ENCODE results near the gene CT45A10.
"Not testable (repeated sequence)": the region's sequence is repeated elsewhere in the genome, so short reads cannot be mapped to it uniquely, and the experiment has no call there.

Gene CT45A10, protein sequence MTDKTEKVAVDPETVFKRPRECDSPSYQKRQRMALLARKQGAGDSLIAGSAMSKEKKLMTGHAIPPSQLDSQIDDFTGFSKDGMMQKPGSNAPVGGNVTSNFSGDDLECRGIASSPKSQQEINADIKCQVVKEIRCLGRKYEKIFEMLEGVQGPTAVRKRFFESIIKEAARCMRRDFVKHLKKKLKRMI

DNA sequence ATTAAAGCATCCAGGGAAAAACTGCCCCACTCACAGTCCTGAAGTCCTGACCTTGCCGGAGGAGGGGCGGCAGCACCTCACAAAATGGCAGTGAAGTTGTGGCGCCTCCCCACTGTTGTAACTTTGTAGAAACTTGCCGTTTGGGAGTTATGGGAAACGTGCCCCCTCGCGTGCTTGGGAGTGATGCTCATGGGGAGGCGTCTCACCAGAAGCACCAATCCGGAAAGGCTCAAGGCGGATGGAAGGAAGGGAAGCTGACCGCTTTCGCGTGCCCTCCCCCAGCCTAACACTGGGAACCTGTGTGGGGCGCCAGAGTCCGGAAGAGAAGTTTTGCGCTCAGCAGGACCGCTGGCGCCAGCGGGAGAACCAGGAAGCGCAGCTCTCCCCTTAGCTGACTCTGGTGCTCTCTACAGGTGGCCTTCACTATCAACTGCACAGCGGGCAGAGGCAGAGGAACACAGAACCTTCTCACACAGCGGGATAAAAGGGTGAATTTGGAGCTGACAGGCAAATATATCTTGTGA, at the start of gene CT45A10, which contains the start of gene SAGE1:
CT45A10 (minus strand) TSS at position 151 of the 524 bp plus-strand sequence. CDS start 8,100 bp downstream, outside the sequence.
SAGE1 (plus strand) TSS at position 423 of the 524 bp plus-strand sequence. CDS start 2,527 bp downstream, outside the sequence.
- DNase-seq (ENCODE audit: low read depth, low spot score) = no peak

DNA sequence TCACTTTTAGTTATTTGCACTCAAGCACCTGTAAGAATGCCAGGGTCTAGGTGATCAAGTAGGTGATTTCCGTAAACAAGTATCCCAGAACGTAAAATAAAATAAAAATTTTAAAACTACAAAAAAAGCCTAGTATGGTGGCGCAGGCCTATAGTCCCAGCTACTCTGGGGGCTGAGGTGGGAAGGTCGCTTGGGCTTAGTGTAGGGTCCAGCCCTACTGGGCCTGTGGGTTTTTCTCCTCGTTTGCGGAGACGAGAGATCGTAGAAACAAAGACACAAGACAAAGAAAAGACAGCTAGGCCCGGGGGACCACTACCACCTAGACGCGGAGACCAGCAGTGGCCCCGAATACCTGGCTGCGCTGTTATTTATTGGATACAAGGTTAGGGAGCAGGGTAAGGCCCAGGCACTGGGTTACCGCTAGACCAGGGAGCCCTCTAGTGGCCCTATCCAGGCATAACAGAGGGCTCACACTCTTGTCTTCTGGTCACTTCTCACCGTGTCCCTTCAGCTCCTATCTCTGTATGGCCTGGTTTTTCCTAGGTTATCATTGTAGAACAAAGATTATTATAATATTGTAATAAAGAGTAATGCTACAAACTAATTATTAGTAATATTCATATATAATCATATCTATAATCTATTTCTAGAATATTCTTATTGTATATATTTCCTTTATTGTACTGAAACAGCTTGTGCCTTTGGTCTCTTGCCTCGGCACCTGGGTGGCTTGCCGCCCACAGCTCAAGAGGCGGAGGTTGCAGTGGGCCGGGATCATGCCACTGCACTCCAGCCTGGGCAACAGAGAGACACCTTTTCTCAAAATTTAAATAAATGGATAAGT, 38.6 kb upstream of the CT45A10 start:
- no peak for DNase-seq (ENCODE audit: low read depth, low spot score)

DNA sequence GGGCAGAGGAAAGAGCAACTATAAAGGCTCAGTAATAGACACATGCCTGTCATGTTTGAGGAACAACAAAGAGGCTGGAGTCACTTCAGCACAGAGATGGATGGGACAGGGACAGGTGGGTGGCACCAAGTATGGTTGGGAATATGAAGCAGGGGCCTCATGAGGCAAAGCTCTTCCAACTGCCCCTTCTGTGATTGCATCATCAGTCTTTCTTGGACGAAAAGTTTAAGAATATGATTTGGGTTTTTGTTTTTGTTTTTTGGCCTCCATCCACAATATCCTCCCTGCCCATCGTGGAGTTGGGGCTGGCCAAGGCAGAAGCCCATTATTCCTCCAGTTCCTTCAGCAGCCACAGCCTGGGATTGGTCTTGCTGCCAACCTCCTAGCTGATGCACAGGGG, 34.7 kb upstream of the CT45A10 start:
- DNase-seq (ENCODE audit: low read depth, low spot score) = no peak

DNA sequence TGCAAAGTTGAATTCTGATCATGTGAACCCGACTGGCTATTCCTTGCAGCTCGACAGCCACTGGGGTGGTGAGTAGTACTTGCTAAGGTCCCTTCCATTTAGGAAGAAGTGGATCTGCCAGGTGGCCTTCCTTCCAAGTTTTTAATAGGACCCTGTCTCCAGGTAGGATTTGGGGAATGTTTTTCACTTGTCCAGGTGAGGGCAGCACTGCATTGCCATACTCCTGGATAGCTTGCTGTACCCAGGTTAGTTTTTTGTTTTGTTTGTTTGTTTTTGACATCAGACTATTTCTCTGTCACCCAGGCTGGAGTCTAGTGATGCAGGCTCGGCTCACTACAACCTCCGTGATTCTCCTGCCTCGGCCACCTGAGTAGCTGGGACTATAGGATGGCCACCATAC, 30.1 kb upstream of the CT45A10 start:
- DNase-seq (ENCODE audit: low read depth, low spot score) = no peak

DNA sequence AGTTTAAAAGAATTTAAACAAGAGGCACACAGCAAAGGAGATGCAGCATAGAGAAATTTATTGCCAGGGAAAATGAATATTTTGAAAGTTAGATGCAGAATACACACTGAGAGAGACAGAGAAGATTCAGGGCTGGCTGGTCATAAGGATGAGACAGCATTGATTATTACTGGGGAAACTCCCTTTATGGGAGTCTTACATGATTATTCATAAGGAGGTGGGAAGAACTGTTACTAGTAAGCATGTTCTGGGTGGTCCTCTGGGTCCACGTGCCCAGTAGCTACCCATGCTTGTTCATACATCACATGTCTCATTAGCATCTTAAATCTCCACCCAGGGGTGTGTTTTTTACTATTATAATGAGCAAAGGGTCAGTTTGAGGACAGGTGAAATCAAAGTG, 27.3 kb upstream of the CT45A10 start:
- not testable (repeated sequence) for DNase-seq (ENCODE audit: low read depth, low spot score)

DNA sequence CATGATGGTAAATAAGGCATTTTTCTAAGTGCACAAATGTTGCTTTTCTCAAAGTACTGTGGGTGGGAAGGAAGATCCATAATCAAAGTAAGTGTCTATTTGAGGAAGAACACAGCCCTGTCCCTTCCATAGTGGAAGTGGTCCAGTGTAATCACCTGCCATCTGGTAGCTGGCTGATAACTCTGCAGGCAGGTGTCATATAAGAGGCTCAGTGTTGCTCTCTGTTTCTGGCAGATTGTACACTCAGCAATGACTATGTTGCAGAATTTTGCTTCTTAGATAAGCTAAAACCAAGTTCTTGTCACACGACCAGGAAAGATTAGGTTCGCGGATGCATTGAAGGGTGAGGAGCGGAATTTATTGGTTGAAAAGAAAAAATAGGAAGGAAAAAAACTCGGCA, 21.2 kb upstream of the CT45A10 start:
- no peak for DNase-seq (ENCODE audit: low read depth, low spot score)

DNA sequence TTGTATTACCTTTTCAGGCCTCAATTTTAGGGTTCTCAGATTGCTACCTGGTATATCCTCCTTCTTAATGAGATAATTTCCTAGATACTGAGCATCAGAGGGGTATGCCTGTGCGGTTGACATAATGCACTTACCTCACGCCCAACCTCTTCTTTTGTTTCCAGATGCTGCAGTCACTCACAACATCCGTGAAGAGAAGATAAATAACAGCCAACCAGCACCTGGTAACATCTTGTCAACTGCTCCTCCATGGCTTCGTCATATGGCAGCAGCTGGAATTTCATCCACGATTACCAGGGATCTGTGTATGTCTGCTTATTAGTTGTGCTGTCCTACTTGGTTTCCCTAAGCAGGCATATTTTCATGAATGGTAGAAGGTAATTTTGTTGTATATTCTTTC, 17.0 kb upstream of the CT45A10 start:
- no peak for DNase-seq (ENCODE audit: low read depth, low spot score)

DNA sequence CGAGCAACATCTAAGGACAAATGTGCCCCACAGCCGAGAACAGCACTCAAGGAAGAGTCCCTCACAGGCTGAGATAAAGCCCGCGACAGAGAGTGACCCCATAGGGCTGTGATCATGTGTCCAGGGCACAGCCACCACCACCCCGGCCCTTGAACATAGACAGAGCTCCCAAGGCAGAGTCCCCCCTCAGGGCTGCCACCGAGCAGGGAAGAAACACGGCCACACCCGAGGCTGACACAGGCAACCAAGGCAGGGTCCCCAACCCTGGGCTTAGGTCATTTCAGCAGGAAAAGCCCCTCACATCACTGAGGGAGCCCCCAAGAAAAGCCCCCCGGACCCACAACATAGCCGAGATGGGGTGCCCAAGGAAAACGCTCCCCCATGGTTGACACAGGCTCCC, 463 bp downstream of the CT45A10 start:
- no peak for DNase-seq (ENCODE audit: low read depth, low spot score)

DNA sequence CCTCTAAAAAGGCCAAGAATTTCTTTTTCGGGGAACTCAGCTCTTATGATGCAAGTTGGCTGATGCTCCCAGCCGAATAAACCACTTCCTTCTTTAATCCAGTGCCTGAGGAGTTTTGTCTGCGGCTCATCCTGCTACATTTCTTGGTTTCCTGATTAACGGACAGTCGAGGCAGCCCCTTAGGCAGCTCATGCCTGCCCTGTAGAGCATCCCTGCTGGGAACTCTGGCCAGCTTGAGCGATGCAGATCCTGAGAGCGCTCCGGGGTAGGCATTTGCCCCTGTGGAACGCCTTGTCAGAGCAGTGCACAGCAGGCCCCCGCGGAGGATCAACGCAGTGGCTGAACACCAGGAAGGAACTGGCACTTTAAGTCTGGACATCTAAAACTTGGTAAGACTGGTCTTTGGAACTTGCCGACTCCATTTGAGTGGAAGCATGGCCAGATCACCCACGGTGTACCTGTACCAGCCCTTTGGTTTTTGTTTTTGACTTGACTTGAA, 3.1 kb downstream of the CT45A10 start:
- no peak for DNase-seq (ENCODE audit: low read depth, low spot score)

DNA sequence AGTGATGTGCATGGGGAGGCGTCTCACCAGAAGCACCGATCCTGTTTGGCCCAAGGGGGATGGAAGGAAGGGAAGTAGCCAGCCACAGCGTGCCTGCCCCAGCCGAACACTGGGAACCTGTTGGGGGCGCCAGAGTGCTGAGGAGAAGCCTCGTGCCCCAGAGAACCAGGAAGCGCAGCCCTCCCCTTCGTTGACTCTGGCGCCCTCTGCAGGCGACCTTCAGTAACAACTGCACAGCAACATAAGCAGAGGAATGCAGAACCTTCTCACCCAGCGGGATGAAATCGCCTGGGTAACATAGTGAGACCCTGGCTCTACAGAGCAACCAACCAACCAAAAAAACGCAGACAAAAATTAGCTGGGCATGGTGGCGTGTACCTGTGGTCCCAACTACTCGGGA, 4.3 kb downstream of the CT45A10 start:
- DNase-seq (ENCODE audit: low read depth, low spot score) = not testable (repeated sequence)

DNA sequence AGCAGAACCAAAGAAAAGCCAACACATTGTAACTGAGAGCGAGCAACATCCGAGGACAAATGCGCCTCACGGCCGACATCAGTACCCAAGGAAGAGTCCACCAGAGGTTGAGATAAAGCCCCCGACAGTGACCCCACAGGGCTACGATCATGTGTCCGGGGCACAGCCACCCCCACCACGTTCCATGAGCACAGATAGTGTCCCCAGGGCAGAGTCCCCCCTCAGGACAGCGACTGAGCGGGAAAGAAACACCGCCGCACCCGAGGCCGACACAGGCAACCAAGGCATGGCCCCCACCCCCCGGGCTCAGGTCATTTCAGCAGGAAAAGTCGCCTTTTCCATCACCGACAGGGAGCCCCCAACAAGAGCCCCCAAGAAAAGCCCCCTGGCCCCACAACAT, 5.0 kb downstream of the CT45A10 start:
- DNase-seq (ENCODE audit: low read depth, low spot score) = not testable (repeated sequence)

DNA sequence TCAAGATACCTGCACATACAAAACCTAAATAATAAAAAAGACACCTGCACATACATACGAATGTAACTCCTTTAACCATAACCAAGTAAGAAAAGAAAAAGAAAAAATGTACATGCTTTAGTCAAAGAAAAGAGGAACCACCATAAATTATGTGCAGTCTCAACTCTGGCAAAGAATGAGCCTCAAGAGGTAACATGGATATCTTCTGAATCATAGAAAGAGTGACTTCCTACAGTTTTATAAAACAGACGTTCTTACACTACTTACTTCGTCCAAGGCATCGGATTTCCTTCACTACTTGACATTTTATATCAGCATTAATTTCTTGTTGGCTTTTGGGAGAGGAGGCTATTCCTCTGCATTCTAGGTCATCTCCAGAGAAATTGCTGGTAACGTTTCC, 10.5 kb downstream of the CT45A10 start:
- not testable (repeated sequence) for DNase-seq (ENCODE audit: low read depth, low spot score)

DNA sequence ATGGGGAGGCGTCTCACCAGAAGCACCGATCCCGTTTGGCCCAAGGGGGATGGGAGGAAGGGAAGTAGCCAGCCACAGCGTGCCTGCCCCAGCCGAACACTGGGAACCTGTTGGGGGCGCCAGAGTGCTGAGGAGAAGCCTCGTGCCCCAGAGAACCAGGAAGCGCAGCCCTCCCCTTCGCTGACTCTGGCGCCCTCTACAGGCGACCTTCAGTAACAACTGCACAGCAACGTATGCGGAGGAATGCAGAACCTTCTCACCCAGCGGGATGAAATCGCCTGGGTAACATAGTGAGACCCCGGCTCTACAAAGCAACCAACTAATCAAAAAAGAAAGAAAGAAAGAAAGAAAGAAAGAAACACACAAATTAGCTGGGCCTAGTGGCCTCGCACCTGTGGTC, 21.5 kb downstream of the CT45A10 start, which contains the start of gene CT45A9:
CT45A9 (minus strand) TSS at position 101 of the 400 bp plus-strand sequence. CDS start 3,751 bp downstream, outside the sequence.
- DNase-seq (ENCODE audit: low read depth, low spot score) = not testable (repeated sequence)

DNA sequence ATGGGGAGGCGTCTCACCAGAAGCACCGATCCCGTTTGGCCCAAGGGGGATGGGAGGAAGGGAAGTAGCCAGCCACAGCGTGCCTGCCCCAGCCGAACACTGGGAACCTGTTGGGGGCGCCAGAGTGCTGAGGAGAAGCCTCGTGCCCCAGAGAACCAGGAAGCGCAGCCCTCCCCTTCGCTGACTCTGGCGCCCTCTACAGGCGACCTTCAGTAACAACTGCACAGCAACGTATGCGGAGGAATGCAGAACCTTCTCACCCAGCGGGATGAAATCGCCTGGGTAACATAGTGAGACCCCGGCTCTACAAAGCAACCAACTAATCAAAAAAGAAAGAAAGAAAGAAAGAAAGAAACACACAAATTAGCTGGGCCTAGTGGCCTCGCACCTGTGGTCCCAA, 38.8 kb downstream of the CT45A10 start, which contains the start of gene CT45A8:
CT45A8 (minus strand) TSS at position 101 of the 400 bp plus-strand sequence. CDS start 3,755 bp downstream, outside the sequence.
- DNase-seq (ENCODE audit: low read depth, low spot score) = not testable (repeated sequence)

DNA sequence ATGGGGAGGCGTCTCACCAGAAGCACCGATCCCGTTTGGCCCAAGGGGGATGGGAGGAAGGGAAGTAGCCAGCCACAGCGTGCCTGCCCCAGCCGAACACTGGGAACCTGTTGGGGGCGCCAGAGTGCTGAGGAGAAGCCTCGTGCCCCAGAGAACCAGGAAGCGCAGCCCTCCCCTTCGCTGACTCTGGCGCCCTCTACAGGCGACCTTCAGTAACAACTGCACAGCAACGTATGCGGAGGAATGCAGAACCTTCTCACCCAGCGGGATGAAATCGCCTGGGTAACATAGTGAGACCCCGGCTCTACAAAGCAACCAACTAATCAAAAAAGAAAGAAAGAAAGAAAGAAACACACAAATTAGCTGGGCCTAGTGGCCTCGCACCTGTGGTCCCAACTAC, 56.1 kb downstream of the CT45A10 start, which contains the start of gene CT45A7:
CT45A7 (minus strand) TSS at position 101 of the 400 bp plus-strand sequence. CDS start 3,747 bp downstream, outside the sequence.
- DNase-seq (ENCODE audit: low read depth, low spot score) = not testable (repeated sequence)
